Fibroblast of pulmonary artery (primary cell): ENCODE results near the gene MS4A10.
"Not testable (repeated sequence)": the region's sequence is repeated elsewhere in the genome, so short reads cannot be mapped to it uniquely, and the experiment has no call there.

Source experiments
- DNase-seq: peaks from one replicate; pipeline ENCODE4 v3.0.0-alpha.2; 2010; ENCODE audit warnings: low read depth
- H3K4me3 ChIP-seq: replicated peaks from 2 replicates; pipeline ENCODE4 v1.5.1; 2011; ENCODE audit warnings: low read depth, mild to moderate bottlenecking, control low read depth, low read length, moderate library complexity
- CTCF ChIP-seq: IDR thresholded peaks from 2 replicates; pipeline ENCODE4 v1.5.1; 2011; ENCODE audit warnings: mild to moderate bottlenecking, control low read depth, low read length, inconsistent platforms; ENCODE audit errors: missing control alignments

MS4A10 gene

GRCh38 chr11:60748225-60748624 is 36.9 kb upstream of the MS4A10 start:
- DNase-seq = no peak
- H3K4me3 ChIP-seq = no peak overlapping the region
- no peak for TF ChIP-seq CTCF

GRCh38 chr11:60748821-60749220 is 36.3 kb upstream of the MS4A10 start:
- H3K4me3 ChIP-seq = no peak overlapping the region
- no peak for TF ChIP-seq CTCF
- DNase-seq = no peak

- no peak for TF ChIP-seq CTCF
- no peak for DNase-seq
- H3K4me3 ChIP-seq = no peak overlapping the region
Measured at GRCh38 chr11:60750911-60751310, 34.2 kb upstream of the MS4A10 start.

- no peak overlapping the region for H3K4me3 ChIP-seq
- DNase-seq = no peak
Measured at GRCh38 chr11:60753309-60753708, 31.8 kb upstream of the MS4A10 start.

GRCh38 chr11:60754887-60755286 is 30.2 kb upstream of the MS4A10 start:
- no peak for DNase-seq
- no peak for TF ChIP-seq CTCF
- no peak overlapping the region for H3K4me3 ChIP-seq

More at GRCh38 chr11:60753309-60753708, 31.8 kb upstream of the MS4A10 start:
- no peak for TF ChIP-seq CTCF

- peak; percentile 21 for TF ChIP-seq CTCF
- DNase-seq = peak; percentile 24
- H3K4me3 ChIP-seq = no peak within 1 kb of the TSS
Measured at GRCh38 chr11:60756307-60757032, 28.7 kb upstream of the MS4A10 start, which contains the start of gene MS4A15. TSS of gene MS4A15 (plus strand) at chr11:60756867. CDS start at chr11:60763734, 6,867 bp downstream.

- no peak for TF ChIP-seq CTCF
- H3K4me3 ChIP-seq = no peak overlapping the region
- no peak for DNase-seq
Measured at GRCh38 chr11:60757231-60757800, 27.8 kb upstream of the MS4A10 start.

GRCh38 chr11:60758671-60759070 is 26.5 kb upstream of the MS4A10 start:
- H3K4me3 ChIP-seq, DNase-seq: not testable (repeated sequence)

GRCh38 chr11:60759438-60760225 is 25.5 kb upstream of the MS4A10 start:
- H3K4me3 ChIP-seq, DNase-seq: not testable (repeated sequence)
